Embryonic facial prominence (tissue), 1 donor: ENCODE measurements around the gene DYNC1H1.
"Not testable (repeated sequence)": the region's sequence is repeated elsewhere in the genome, so short reads cannot be mapped to it uniquely, and the experiment has no call there.

Experiments used
- DNase-seq: peaks from one replicate; pipeline ENCODE4 v3.0.0-alpha.2; 2016; ENCODE audit errors: extremely low spot score

Gene DYNC1H1

GRCh38 chr14:101963656-101964296 lies 597 bp upstream of the DYNC1H1 start:
- no peak for DNase-seq

GRCh38 chr14:101965181-101965544 lies 790 bp downstream of the DYNC1H1 start:
- DNase-seq: no peak

- DNase-seq: no peak
These were observed 1.7 kb downstream of the DYNC1H1 start for GRCh38 chr14:101965770-101966722.

- DNase-seq: no peak
These were observed 2.4 kb downstream of the DYNC1H1 start for GRCh38 chr14:101966742-101967141.

GRCh38 chr14:101968186-101968585 lies 3.8 kb downstream of the DYNC1H1 start:
- no peak for DNase-seq

GRCh38 chr14:101969481-101969880 lies 5.1 kb downstream of the DYNC1H1 start:
- no peak for DNase-seq

- DNase-seq: no peak
These were observed 6.5 kb downstream of the DYNC1H1 start for GRCh38 chr14:101970830-101971400.

GRCh38 chr14:101971458-101971857 lies 7.1 kb downstream of the DYNC1H1 start:
- DNase-seq: not testable (repeated sequence)

GRCh38 chr14:101972126-101972866 lies 7.9 kb downstream of the DYNC1H1 start:
- DNase-seq: no peak

- DNase-seq: no peak
These were observed 9.0 kb downstream of the DYNC1H1 start for GRCh38 chr14:101973356-101973755.

GRCh38 chr14:101975231-101975630 lies 10.9 kb downstream of the DYNC1H1 start:
- DNase-seq: no peak

- no peak for DNase-seq
These were observed 13.1 kb downstream of the DYNC1H1 start for GRCh38 chr14:101977311-101978071.

- no peak for DNase-seq
These were observed 15.3 kb downstream of the DYNC1H1 start for GRCh38 chr14:101979666-101980065.

GRCh38 chr14:101980251-101980650 lies 15.9 kb downstream of the DYNC1H1 start:
- no peak for DNase-seq

GRCh38 chr14:101980700-101981099 lies 16.3 kb downstream of the DYNC1H1 start:
- DNase-seq: no peak

GRCh38 chr14:101982621-101983020 lies 18.2 kb downstream of the DYNC1H1 start:
- no peak for DNase-seq

- DNase-seq: not testable (repeated sequence)
These were observed 20.5 kb downstream of the DYNC1H1 start for GRCh38 chr14:101984831-101985230.

GRCh38 chr14:101985957-101986356 lies 21.6 kb downstream of the DYNC1H1 start:
- no peak for DNase-seq

GRCh38 chr14:101986953-101987352 lies 22.6 kb downstream of the DYNC1H1 start:
- no peak for DNase-seq

GRCh38 chr14:101988377-101988776 lies 24.0 kb downstream of the DYNC1H1 start:
- no peak for DNase-seq

- DNase-seq: no peak
These were observed 27.0 kb downstream of the DYNC1H1 start for GRCh38 chr14:101991352-101991751.
